Loucy (cell line): Measurements from ENCODE around the gene SSBP3.

Experiments used
- CTCF ChIP-seq: fragments of 200-600 bp; sonication (generic); conservative IDR thresholded peaks from 2 replicates; pipeline ENCODE4 v1.5.1; 2014; ENCODE audit warnings: mild to moderate bottlenecking, antibody characterized with exemption, low read length
- EZH2phosphoT487 ChIP-seq: fragments of 200-600 bp; IDR thresholded peaks from 2 replicates; pipeline ENCODE4 v1.6.1; 2018; ENCODE audit warnings: antibody characterized with exemption, mild to moderate bottlenecking, moderate library complexity, borderline replicate concordance

GRCh38 chr1:54367613-54368012, 38.6 kb downstream of the SSBP3 start:
- TF ChIP-seq CTCF, result no peak
- no peak for TF ChIP-seq EZH2phosphoT487
